HepG2 (cell line): Measurements from ENCODE around the gene TASP1. TPM values are rescaled to one million over a fixed set of nuclear protein-coding genes. Genes with fewer than 3 reads are reported as not detected.

Source experiments
- AHDC1 ChIP-seq: sonication (generic); formaldehyde crosslinking; IDR thresholded peaks from 2 replicates; pipeline ENCODE4 v1.5.1; 2020; ENCODE audit warnings: mild to moderate bottlenecking, missing genetic modification reagents, borderline replicate concordance
- CBX5 ChIP-seq: sonication (generic); formaldehyde crosslinking; IDR thresholded peaks from 2 replicates; pipeline ENCODE4 v1.4.0; 2020; ENCODE audit warnings: missing genetic modification reagents, borderline replicate concordance
- CREBL2 ChIP-seq: sonication (generic); formaldehyde crosslinking; IDR thresholded peaks from 2 replicates; pipeline ENCODE4 v1.8.1; 2023; ENCODE audit warnings: missing genetic modification reagents, mild to moderate bottlenecking, borderline replicate concordance
- CSRNP2 ChIP-seq: sonication (generic); formaldehyde crosslinking; conservative IDR thresholded peaks from 2 replicates; pipeline ENCODE4 v1.8.0; 2022; ENCODE audit warnings: low read depth, missing genetic modification reagents
- EED ChIP-seq: sonication (generic); formaldehyde crosslinking; IDR thresholded peaks from 2 replicates; pipeline ENCODE4 v1.5.0; 2020; ENCODE audit warnings: mild to moderate bottlenecking, missing genetic modification reagents
- MEIS1 ChIP-seq: sonication (generic); formaldehyde crosslinking; IDR thresholded peaks from 2 replicates; pipeline ENCODE4 v1.9.0; 2021; ENCODE audit warnings: mild to moderate bottlenecking, missing genetic modification reagents, moderate library complexity, borderline replicate concordance
- NR2C2 ChIP-seq: sonication (generic); formaldehyde crosslinking; IDR thresholded peaks from 2 replicates; pipeline ENCODE4 v1.4.0; 2020; ENCODE audit warnings: missing genetic modification reagents, mild to moderate bottlenecking, moderate library complexity, borderline replicate concordance
- NR3C1 ChIP-seq: sonication (generic); formaldehyde crosslinking; IDR thresholded peaks from 2 replicates; pipeline ENCODE4 v1.4.0; 2020; ENCODE audit warnings: missing genetic modification reagents
- PRMT3 ChIP-seq: sonication (generic); formaldehyde crosslinking; IDR thresholded peaks from 2 replicates; pipeline ENCODE4 v1.8.1; 2022; ENCODE audit warnings: low read depth, mild to moderate bottlenecking, moderate library complexity, missing genetic modification reagents, borderline replicate concordance
- RARA ChIP-seq: IDR thresholded peaks from 2 replicates; pipeline ENCODE4 v1.6.1; 2016; ENCODE audit warnings: missing genetic modification reagents, missing compliant biosample characterization
- SOX6 ChIP-seq, 2 experiments: fragments of 450-650 bp in 1 of 2; sonication (generic) in 1 of 2; formaldehyde crosslinking in 1 of 2; IDR thresholded peaks; 2 replicates each; pipeline versions ENCODE4 v1.4.0 to v1.6.1; 2017 to 2020; ENCODE audit warnings: antibody characterized with exemption in 1 of 2, mild to moderate bottlenecking in 1 of 2, missing genetic modification reagents in 1 of 2
- STAT5B ChIP-seq: sonication (generic); formaldehyde crosslinking; IDR thresholded peaks from 2 replicates; pipeline ENCODE4 v1.4.0; 2020; ENCODE audit warnings: missing genetic modification reagents
- TGIF2 ChIP-seq: IDR thresholded peaks from 2 replicates; pipeline ENCODE4 v1.6.1; 2016; ENCODE audit warnings: control low read depth, missing compliant biosample characterization
- ZBTB3 ChIP-seq: sonication (generic); formaldehyde crosslinking; IDR thresholded peaks from 2 replicates; pipeline ENCODE4 v1.4.0; 2020; ENCODE audit warnings: low read depth, mild to moderate bottlenecking, moderate library complexity, missing genetic modification reagents, borderline replicate concordance
- ZFP90 ChIP-seq: sonication (generic); formaldehyde crosslinking; IDR thresholded peaks from 2 replicates; pipeline ENCODE4 v1.8.0; 2022; ENCODE audit warnings: missing genetic modification reagents, mild to moderate bottlenecking, inconsistent platforms, borderline replicate concordance
- ZMYM2 ChIP-seq: sonication (generic); formaldehyde crosslinking; IDR thresholded peaks from 2 replicates; pipeline ENCODE4 v1.8.0; 2022; ENCODE audit warnings: mild to moderate bottlenecking, missing genetic modification reagents
- ZNF235 ChIP-seq: sonication (generic); formaldehyde crosslinking; IDR thresholded peaks from 2 replicates; pipeline ENCODE4 v1.8.1; 2023; ENCODE audit warnings: mild to moderate bottlenecking, missing genetic modification reagents, borderline replicate concordance
- ZNF44 ChIP-seq: sonication (generic); formaldehyde crosslinking; IDR thresholded peaks from 2 replicates; pipeline ENCODE4 v1.5.1; 2020; ENCODE audit warnings: mild to moderate bottlenecking, missing genetic modification reagents
- ZNF530 ChIP-seq: sonication (generic); formaldehyde crosslinking; IDR thresholded peaks from 2 replicates; pipeline ENCODE4 v1.5.0; 2020; ENCODE audit warnings: low read depth, mild to moderate bottlenecking, missing genetic modification reagents
- ZNF652 ChIP-seq: IDR thresholded peaks from 2 replicates; pipeline ENCODE4 v1.6.1; 2016; ENCODE audit warnings: low read depth, borderline replicate concordance
- ZNF7 ChIP-seq: IDR thresholded peaks from 2 replicates; pipeline ENCODE4 v1.6.1; 2016; ENCODE audit warnings: missing biosample characterization, missing genetic modification reagents
- polyA plus RNA-seq, 8 experiments: library from polyadenylated mRNA; depleted of rRNA in 3 of 8; stranded (reverse) in 7 of 8; unstranded in 1 of 8; fragments of >200 nt; fragmentation: Illumina TruSeq in 4 of 8; extraction: Trizol in 4 of 8; gene quantifications; 2 replicates each; pipeline versions ENCODE4 v1.2.1 to v1.2.3, GENCODE V29; 2011 to 2016; ENCODE audit warnings: low read depth in 4 of 8, missing spikeins in 1 of 8, mixed read lengths in 1 of 8; ENCODE audit not compliant: insufficient read depth in 1 of 8
- total RNA-seq, 5 experiments: library from RNA; depleted of rRNA; stranded (reverse); fragments of >200 nt; fragmentation: Illumina TruSeq; extraction: Trizol; gene quantifications; 2 replicates each; pipeline ENCODE4 v1.2.3, GENCODE V29; 2016; ENCODE audit warnings: low read depth in 1 of 5

TASP1 gene
- total and polyA plus RNA-seq, 2 of the 13 experiments (the other 11 are each of a cell fraction or from before 2014, with no cell fraction given): 10.0 to 25.2 TPM

DNA sequence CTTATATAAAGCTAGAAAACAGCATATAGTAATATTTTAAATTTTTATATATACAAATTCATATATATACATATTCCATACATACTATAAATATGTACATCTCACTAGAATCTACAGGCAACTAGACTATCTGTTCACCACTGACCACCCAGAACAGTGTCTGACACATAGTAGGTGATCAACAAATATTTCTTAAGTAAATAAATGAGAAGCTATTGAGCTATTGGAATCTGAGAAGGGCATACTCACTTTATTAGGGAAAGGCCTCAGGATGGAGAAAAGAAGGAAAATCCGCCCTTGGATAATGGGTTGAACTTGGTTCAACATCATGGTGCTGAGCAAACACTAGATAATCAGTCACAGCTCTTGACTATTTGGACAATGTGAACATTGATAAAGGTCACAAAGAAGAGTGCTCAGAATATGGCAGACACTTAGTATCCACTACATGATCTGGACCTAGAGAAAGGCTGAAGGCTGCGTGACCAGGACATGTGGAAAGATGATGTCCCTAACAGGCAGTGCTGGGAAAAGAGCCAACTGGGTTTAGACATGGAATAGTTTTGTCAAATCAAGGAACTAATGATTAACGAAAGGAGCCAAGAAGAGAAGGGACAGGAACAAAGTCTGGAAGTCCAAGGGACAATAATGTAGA lies 186.1 kb downstream of the TASP1 start (continued):
- TF ChIP-seq CSRNP2 (CRISPR knock-in tag): no peak
- peak; percentile 57; the same call in 1 of the 2 replicates for TF ChIP-seq ZMYM2 (CRISPR knock-in tag)
- TF ChIP-seq CBX5 (CRISPR knock-in tag): no peak
- TF ChIP-seq ZBTB3: no peak
- no peak for TF ChIP-seq ZNF44 (CRISPR knock-in tag)
- no peak for TF ChIP-seq EED (CRISPR knock-in tag)
- TF ChIP-seq NR3C1 (CRISPR knock-in tag): no peak
- no peak for TF ChIP-seq ZNF530 (CRISPR knock-in tag)
- peak; percentile 37; the same call in 1 of the 2 replicates for TF ChIP-seq RARA (CRISPR knock-in tag)
- TF ChIP-seq TGIF2: no peak
- TF ChIP-seq STAT5B (CRISPR knock-in tag): no peak
- peak; percentile 71 for TF ChIP-seq ZNF7 (CRISPR knock-in tag)
- TF ChIP-seq AHDC1: peak; percentile 46; the same call in 1 of the 2 replicates
- TF ChIP-seq MEIS1 (CRISPR knock-in tag): peak; percentile 47; the same call in 1 of the 2 replicates
- no peak for TF ChIP-seq ZFP90 (CRISPR knock-in tag)
- no peak for TF ChIP-seq ZNF235 (CRISPR knock-in tag)
- no peak for TF ChIP-seq PRMT3 (CRISPR knock-in tag)
- TF ChIP-seq ZNF652 (CRISPR knock-in tag): no peak
- no peak for TF ChIP-seq SOX6 (IDR thresholded peaks at IDR 0.05)
- TF ChIP-seq SOX6 (CRISPR knock-in tag; IDR thresholded peaks at IDR 0.05): peak; percentile 43; the same call in 1 of the 2 replicates
- TF ChIP-seq NR2C2 (CRISPR knock-in tag): no peak
- TF ChIP-seq CREBL2 (CRISPR knock-in tag): no peak
